Peyer's patch (tissue), 4 donors: ENCODE data around the gene CCNB3.

Experiments
- POLR2A ChIP-seq, 2 donors: fragments of 450-650 bp; IDR thresholded peaks; one replicate each; pipeline ENCODE4 v1.5.1; 2017; ENCODE audit warnings: antibody characterized with exemption in 2 of 2, mild to moderate bottlenecking in 2 of 2, moderate library complexity in 2 of 2
- TF ChIP-seq, protein P1 (sequence below), 6 experiments: fragments of 450-650 bp in 4 of 6; fragments of 200-600 bp in 2 of 6; sonication (generic) in 1 of 6; IDR thresholded peaks; one replicate each; pipeline ENCODE4 v1.5.1; 2017 to 2019; ENCODE audit warnings: antibody characterized with exemption in 6 of 6, mild to moderate bottlenecking in 3 of 6, moderate library complexity in 1 of 6

DNA sequence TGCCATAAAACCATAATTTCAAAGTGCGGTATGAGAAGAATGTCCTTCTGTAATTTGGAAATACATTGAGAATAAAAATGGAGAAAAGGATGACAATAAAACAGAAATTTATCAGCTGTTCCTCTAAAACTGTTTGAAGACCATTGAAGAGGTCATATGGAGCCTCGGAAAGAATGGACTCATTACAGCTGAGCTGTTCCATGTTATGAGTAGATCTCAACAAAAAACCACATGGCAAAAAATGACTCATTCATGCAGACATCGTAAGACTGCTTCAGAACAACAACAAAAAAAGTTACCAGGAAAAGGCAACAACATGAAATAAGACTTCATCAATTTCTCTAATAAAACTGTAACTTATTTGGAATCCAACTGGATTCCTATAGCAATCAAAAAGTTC, 43.4 kb upstream of the CCNB3 start:
- TF ChIP-seq, protein P1, sequence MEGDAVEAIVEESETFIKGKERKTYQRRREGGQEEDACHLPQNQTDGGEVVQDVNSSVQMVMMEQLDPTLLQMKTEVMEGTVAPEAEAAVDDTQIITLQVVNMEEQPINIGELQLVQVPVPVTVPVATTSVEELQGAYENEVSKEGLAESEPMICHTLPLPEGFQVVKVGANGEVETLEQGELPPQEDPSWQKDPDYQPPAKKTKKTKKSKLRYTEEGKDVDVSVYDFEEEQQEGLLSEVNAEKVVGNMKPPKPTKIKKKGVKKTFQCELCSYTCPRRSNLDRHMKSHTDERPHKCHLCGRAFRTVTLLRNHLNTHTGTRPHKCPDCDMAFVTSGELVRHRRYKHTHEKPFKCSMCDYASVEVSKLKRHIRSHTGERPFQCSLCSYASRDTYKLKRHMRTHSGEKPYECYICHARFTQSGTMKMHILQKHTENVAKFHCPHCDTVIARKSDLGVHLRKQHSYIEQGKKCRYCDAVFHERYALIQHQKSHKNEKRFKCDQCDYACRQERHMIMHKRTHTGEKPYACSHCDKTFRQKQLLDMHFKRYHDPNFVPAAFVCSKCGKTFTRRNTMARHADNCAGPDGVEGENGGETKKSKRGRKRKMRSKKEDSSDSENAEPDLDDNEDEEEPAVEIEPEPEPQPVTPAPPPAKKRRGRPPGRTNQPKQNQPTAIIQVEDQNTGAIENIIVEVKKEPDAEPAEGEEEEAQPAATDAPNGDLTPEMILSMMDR (IDR thresholded peaks at IDR 0.05), result no peak
- no peak for TF ChIP-seq POLR2A (IDR thresholded peaks at IDR 0.05)
